GM18520 (cell line): ENCODE measurements around the gene PRKAG1.

Source experiments
- ATAC-seq: cut with Tn5 transposase; IDR thresholded peaks from one replicate; pipeline ENCODE4 v1.9.1; 2021; ENCODE audit not compliant: unreplicated experiment

Gene PRKAG1

DNA sequence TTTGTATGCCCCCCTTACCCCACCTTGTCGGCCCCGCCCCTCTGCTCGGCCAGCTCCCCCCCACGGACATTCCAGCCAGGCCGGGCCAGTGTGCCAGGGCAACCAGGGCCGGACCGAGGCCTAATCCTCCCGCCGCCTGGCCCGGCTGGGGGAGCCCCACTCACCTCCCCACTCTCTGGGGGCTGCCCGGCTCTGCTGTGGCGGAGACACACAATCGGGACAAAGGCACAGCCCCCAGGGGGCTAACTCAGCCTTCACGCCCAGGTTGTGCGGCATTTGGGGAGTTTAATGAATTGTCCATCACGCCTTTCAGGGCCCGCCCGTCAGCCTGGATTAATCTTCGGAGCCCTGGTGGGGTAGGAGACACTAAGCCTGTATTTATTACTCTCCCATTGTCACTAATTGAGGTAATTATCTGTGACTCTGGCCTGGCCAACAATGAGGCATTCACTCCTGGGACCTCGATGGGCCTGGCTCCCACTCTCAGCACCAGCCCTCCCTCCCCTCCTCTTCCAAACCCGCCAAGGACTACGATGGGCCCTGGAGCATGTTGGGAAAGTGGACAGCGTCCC, 31.8 kb downstream of the PRKAG1 start:
- ATAC-seq = no peak

DNA sequence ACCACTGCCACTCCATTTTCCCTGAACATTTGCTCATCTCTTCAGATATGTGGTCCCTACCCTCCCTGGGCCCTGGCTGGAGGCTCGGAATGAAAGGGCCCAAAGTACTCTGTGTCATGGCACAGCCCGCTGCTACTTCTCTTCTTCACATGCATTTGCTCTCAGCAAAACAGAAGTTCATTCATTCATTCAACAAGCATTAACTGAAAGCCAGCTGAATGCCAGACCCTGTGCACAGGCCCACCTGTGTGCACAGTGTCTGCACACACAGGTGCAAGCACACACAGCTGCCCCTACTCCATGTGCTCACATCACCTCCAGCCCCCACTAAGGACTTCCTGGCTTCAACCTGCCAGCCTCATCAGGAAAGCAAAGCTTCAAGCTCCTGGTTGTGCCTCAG, 32.7 kb downstream of the PRKAG1 start:
- ATAC-seq = no peak

DNA sequence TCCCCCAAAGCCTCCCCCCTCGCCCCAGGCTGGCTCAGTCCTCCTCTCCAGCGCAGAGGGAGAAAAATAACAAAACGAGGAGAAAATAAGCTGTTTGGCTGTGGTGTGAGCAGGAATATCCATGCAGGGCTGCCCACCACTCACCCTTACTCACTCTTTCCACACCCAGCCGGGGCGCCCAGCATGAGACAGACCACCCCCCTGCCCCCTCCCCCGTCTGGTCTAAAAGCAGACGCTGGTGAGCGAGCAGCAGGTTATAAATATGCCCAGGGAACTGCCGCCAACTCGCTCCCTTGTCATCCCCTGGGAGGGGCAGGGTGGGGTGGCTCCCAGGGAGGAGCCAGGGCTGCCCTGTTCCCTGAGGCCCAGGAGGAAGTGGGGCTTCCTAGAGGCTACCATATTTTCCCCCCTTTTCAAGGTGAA, 33.1 kb downstream of the PRKAG1 start:
- no peak for ATAC-seq

DNA sequence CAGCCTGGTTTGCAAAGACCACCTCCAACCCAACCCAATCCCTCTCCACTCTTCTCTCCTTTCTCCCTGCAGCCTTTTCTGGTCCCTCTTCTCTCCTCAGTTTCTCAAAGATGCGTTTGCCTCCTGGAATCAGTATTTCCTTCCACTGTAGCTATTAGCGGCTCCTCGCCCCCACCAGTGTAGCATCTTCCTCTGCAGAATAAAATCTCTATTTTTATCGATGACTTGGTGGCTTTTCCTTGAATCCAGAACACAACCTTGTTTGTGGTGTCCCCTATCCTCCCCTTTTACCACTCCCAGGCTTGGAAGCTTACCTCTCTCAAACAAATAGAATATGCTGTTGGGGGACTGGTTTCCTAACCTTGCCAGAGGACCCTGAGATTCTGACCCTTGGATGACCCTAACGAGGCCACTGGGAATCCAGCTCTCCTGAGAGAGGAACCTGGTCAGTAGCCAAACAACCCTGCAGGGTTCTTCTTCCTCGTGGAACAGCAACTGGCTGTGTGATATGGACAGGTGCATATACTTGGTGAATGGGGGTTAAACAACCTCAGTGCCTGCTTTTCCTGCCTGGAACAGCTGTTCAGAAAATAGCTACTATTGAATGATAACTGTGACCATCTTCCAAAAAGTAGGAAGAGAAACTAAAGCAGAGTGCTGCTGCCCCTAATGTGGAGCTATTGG, 36.0 kb downstream of the PRKAG1 start:
- no peak for ATAC-seq

DNA sequence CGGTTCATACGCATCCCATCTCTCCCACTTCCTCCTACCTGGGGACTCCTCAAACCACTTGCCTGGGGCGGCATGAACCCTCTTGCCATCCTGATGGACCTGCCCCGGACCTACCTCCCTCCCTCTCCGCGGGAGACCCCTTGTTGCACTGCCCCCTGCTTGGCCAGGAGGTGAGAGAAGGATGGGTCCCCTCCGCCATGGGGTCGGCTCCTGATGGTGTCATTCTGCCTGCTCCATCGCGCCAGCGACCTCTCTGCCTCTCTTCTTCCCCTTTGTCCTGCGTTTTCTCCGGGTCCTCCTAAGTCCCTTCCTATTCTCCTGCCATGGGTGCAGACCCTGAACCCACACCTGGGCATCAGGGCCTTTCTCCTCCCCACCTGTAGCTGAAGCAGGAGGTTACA, 36.8 kb downstream of the PRKAG1 start:
- no peak for ATAC-seq

DNA sequence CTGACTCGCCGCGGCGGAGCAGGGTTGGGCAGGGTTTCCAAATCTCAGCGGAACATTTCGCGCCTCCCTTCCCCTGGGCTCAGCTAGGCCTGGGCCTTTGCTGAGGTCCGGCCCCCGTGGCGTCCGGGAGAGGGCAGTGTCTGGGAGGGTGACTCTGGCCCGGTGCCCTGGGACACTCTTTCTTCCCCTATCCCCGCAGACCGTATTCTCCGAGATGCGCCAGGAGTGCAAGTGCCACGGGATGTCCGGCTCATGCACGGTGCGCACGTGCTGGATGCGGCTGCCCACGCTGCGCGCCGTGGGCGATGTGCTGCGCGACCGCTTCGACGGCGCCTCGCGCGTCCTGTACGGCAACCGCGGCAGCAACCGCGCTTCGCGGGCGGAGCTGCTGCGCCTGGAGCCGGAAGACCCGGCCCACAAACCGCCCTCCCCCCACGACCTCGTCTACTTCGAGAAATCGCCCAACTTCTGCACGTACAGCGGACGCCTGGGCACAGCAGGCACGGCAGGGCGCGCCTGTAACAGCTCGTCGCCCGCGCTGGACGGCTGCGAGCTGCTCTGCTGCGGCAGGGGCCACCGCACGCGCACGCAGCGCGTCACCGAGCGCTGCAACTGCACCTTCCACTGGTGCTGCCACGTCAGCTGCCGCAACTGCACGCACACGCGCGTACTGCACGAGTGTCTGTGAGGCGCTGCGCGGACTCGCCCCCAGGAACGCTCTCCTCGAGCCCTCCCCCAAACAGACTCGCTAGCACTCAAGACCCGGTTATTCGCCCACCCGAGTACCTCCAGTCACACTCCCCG, 37.4 kb downstream of the PRKAG1 start:
- ATAC-seq = no peak

DNA sequence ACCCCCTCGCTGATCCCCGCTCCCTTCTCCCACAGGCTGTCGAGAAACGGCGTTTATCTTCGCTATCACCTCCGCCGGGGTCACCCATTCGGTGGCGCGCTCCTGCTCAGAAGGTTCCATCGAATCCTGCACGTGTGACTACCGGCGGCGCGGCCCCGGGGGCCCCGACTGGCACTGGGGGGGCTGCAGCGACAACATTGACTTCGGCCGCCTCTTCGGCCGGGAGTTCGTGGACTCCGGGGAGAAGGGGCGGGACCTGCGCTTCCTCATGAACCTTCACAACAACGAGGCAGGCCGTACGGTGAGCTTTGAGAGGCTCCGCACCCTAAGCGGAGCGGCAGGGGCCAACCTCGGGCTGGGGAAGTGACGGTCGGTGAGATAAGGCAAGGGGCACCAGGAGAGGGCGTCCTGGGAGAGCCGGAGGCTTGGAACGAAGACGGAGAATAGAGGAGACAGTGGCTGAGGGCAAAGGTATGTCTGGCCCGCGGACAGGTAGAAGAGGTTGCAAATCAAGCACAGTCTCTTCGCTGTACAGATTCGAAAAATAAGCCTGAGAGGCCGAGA, 38.1 kb downstream of the PRKAG1 start:
- ATAC-seq = no peak

DNA sequence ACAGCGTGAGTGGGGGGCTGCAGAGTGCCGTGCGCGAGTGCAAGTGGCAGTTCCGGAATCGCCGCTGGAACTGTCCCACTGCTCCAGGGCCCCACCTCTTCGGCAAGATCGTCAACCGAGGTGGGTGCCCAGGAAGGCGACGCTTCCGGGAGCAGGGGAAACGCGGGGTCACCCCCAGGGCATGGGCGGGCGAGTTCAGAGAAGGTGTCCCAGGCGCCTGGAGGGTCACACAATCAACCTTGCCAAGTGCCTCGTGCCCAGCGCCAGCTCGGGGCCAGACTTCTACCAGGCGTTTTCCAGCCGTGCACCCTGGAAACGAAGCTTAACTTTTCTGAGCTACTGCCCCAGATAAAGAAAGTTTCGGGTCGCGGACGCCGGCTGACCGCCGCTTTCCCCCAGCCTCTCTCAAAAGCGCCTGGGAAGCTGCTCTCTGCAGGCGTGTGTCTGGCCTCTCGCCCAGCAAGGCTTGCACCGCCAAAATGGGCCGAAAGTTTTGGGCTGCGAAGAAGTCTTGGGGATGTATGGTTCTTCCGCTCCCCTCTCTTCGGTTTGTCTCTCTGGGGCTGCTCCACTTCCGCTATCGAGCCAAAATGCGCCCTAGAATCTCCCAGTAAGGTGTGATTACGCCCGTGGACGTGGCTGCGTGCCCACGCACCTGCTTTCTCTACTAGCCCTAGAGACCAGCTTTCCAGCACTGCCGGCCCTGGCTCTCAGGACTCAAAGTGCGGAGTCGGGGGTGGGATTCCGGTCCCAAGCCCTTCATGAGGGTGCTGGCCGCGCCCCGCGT, 38.8 kb downstream of the PRKAG1 start:
- ATAC-seq = no peak

DNA sequence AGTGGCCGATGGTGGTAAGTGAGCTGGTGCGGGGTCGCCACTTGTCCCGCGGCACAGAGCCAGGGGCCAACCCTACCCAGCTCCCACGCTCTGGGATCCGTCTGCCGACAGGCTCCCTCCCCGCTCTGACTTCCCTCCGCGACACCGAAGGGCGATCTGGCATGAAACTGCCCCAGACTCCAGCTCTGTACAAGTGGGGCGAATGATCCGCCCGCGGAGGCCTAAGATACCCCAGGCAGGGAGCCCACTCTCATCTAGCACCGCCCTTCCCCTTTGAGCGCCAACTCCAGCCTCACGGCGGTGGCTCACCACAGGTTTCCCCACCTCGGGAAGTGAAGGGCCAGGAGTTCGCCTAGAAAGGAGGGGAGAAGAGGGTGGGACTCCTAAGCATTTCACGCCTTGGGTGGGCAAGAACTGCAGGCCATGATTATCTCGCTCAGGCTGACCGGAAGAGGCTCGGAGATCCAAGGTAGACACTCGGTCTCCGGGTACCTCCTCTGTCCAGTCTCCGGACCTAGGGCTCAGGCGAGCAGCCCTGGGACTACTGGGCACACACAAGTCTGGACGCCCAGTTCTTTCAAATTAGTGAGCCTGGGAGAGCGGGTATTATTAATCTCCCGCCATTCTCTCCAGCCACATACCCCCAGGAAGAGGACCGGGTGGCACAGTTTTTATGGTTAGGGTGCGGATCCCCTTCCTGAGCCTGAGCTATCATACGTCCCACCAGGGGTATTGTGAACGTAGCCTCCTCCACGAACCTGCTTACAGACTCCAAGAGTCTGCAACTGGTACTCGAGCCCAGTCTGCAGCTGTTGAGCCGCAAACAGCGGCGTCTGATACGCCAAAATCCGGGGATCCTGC, 39.6 kb downstream of the PRKAG1 start:
- ATAC-seq = no peak

DNA sequence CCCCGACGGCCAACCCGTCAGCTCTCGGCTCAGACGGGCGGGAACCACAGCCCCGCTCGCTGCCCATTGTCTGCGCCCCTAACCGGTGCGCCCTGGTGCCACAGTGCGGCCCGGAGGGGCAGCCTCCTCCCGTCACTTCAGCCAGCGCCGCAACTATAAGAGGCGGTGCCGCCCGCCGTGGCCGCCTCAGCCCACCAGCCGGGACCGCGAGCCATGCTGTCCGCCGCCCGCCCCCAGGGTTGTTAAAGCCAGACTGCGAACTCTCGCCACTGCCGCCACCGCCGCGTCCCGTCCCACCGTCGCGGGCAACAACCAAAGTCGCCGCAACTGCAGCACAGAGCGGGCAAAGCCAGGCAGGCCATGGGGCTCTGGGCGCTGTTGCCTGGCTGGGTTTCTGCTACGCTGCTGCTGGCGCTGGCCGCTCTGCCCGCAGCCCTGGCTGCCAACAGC, 40.3 kb downstream of the PRKAG1 start, which contains the start of gene WNT1:
Gene WNT1 (plus strand): TSS at position 32 of the 450 bp plus-strand sequence. CDS start 329 bp downstream, at position 361.
- ATAC-seq = no peak

DNA sequence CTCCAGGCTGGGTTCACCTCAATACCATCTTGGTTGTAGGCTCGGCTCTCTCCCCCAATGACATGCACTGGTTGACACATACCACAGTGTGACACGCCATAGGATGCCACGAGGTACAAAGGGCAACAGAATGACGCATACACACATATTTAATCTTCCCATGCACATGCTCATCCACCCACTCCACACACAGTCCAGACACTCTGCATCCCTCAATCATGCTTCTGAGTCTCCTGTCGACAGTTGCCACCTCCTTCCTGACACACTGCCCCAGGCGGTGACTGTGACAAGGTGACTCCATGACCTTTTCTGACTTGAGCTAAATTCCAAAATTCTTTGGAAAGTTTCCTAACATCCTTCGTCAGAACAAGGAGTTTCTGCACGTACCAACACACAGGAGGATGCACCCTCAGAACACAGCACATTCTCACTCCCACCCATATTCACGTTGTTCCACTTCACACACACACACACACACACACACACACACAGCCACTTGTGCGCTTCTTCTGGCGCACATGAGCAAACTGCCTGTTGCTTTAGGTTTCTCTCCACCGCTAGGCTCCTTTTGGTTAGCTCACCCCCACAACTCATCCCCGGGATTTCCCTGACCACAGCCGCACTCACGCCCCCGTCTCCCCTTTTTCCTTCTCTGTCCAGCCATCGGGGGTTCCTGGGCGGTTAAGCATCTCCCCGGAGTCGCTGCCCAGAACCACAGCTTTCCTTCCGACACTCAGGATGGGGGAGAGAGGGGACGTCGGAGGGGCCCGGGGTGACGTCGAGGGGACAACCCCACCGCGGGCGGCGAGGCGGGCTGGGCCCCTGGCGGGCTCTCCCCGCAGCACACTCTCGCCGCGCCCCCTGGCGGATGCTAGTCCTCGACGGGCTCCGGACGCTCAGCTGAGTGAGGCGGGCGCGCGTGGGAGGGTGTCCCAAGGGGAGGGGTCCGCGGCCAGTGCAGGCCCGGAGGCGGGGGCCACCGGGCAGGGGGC, 41.0 kb downstream of the PRKAG1 start:
- ATAC-seq = no peak

DNA sequence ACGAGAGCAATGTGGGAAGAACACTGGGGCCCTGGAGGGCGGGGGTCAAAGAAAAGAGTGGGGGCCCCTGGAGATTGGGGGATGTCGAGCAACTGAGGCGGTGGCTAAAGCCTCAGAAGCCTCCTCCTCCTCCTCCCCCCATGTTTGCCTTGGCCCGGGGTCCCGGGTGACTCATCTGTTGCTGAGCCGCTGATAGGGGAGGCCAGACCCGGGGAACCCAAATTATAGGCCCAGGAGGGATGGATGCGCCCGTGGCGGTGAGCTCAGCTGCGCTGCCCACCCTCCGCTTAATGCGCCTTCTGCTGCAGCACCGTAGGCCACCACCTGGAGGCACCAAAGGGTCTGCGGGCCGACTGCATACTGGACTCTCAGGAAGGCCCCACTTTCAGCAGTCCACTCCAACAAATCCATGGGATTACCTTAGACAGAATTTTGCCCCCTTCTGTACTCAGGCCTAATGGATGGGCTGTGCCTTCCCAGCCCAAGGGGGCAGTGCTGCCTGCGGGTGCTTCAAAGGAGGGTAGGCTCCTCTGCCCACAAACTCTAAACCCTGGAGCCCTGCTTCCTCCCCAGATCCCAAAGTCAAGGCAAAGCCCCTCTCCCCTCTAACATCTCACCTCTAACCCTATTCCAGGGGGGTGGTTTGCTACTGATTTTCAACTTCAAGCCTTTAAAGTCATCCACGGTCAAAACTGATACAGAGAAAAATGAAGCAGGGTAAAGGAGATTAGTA, 44.5 kb downstream of the PRKAG1 start:
- no peak for ATAC-seq

DNA sequence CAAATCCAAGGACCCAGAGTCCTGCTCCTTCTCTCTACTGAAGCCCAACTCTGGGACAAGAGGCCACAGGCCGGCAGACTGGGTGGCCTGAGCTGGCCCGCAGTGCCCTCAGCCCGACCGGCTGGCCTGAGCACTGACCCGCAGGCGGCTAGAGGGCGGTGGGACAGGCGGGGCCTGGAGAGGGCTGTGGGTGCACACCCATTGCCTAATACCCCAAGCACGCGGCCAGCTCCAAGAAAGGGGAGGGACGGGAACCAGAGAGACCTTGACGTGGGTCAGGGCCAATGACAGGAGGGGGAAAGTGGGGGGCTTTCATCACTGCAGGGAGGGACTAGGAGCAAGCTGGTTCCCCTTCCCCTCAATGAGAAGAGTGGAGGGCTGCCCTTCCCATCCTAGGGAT, 45.0 kb downstream of the PRKAG1 start:
- ATAC-seq = no peak

DNA sequence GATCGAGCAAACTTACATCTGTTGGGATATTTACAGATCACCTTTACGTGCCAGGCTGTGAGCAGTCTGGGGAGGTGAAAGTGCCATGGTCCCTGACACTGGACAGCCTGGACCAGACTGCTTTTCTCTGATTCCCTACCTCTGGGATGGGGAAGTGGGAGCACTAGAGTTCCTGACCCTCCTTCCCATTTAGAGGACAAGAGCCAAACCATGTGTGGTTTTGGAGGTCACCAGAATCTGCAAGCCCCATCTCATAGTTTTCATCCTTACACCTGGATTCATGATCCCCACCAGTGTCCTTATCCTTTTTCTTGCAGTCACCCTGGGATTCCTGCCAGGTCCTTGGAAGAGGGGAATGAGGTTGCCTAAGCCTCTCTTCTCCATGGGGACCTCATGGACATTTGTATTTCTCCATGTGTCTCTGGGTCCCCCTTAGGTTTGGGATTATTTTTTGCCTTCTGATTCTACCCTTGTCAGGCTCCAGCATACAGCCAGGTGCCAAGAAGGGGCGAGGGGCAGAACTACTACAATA, 45.6 kb downstream of the PRKAG1 start:
- no peak for ATAC-seq

DNA sequence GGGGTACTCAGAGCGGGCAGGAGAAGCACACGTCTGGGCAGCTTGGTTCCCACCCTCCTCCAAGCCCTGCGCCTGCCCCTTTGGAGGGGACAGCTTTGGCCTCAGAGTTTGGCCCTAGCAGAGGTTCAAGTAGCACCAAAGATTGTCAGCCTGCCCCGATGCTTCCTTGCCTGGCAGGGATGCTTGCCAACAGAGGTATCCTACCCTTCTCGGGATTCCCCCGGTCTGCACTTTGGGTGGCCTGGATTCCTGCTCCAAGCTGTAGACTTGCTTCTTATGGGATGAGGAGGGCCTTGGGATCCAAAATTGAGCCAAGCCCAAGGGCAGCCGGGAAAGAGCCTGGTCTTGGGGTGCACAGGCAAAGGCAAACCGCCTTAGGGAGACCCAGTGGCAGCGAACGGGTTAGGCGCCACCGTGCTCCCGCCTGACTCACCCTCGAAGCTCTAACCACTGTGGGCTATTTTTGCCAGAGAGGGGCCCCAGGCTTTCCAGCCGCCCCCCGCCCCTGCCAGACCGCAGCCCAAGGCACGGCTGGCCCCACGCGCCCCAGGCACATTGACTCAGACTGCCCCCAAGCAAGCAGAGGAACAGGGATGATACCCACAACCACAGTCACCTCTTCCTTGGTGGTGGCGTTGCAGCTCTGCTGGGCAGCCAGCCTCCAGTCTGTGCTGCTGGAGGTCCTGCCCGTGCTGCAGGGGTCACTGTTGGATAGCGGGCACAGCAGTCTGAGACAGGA, 46.2 kb downstream of the PRKAG1 start:
- no peak for ATAC-seq

DNA sequence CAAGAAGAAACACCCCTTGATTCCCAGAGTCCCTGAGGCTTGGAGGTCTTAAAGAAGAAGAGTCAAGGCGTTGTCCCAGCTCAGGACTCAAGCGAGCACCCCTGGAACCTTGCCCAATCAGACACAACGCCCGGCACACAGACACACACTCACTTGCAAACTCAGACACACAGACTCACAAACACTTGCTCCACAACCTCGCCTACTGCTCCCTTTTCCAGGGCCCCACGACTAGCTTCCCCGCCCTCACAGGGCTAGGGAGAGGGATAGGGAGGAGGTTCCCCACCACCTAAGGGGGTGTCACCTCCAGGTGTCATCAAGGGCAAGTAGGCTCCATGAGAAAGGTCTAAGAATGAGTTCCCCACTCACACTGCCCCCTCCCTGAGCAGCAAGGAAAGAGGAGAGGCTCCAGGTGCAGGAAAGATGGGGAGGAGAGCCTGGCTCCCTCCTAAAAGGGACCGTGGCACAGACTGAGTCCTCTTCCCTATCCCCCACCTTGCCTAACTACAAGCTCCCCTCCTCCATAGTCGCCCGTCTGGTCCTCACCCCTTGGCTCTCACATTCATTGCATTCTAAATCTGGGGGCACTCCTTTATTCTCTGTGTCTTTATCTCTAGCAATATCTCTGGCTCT, 47.8 kb downstream of the PRKAG1 start:
- no peak for ATAC-seq
